Fibroblast of peridontal ligament (primary cell): ENCODE data around the gene ETV7.
A peak's percentile ranks its signal among the peaks of the same experiment; 100 is the strongest.

Source experiments
- DNase-seq: peaks from one replicate; pipeline ENCODE4 v3.0.0-alpha.2; 2010; ENCODE audit errors: extremely low read depth

Gene ETV7

DNA sequence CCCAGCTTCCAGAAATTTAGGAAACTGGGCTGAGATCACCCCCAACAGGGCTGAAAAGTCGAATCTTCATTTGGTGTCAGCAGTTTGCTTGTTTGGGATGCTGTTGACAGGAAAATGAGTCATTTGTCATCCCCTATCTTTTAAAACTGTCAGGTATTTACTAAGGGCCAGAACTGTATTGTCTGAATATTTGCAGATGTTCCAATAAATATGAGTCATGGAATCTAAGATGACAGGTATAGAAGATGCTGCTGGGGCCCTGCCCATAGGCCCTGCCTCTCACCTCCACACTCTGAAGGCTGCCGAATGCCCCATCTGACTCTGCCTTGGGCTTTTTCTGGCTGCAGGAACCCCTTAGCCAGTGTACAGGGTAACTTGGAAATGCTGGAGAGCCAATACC is 3.9 kb downstream of the ETV7 start:
- DNase-seq, result no peak

DNA sequence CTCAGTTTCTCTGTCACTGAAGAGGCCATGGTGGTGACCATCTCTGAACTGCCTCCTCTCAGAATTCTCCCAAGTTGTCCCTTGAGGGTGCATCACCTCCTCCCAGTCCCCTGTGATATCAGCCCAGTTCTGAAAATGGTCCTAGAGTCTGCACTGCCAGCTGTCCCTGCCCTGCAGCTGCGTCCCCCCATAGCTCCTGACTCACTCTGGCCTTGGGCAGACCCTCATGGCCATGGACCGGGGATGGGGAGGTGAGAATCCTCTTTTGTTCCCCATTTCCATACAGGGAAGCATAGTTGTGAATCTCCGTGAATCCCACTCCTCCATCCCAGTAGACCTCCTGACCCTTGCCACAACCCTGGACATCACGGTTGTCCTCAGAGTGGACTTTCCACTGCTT is 4.5 kb downstream of the ETV7 start:
- no peak for DNase-seq

DNA sequence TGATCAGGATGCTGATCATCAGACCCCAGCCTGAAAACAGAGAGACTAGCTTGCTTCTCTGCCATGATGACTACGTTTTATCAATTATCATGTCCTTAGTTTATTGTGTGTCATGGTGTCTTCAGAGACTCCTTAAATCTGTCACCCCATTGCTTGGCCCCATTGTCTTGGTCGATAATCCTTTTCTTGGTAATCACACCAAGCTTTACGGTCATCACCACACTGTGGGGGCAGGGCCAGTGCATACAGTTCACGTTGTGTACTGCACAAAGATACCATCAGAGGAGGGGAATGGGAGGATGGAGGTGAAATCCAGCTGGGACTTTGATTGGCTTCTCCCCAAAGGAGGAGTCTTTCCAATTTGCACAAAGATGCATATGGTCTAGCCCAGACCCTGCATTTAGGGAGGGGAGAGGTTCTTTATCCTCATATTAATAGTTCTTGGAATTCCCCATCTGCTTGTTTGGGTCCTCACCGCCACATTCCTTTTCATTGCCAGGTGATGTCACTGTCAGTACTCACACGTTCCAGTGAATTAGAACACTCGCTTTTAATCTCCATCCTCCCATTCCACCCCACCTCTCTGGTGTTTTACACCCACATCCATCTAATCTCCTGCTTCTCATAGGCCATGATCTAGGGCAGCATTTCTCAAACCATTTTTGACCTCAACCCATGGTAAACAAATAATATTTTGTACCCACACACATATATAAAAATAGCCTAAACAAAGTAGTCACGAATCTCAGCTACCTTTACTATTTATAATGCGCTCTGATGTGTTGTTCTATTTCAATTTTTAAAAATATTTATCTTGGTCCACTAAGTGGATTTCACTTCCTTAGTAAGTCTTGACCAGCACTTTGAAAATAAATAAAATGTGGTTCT is 5.7 kb downstream of the ETV7 start:
- DNase-seq, result no peak

DNA sequence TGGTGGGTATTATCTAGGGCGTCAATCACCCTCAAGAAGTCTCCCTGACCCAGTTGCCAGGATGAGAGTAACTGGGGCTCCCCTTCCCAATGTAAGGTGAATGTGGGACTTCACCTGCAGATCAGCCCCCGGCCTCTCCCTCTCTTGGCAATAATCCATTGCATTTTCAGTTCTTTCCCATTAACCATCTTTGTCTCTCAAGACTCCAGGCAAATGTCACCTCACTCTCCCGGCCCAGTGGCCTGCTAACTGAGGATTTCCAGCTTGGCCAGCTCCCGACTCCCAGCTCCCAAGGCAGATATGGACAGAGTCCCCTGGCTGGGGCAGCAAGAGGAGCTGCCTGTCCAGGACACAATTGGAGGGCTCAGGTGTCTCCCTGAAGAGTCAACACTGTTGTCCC is 7.3 kb downstream of the ETV7 start:
- no peak for DNase-seq

DNA sequence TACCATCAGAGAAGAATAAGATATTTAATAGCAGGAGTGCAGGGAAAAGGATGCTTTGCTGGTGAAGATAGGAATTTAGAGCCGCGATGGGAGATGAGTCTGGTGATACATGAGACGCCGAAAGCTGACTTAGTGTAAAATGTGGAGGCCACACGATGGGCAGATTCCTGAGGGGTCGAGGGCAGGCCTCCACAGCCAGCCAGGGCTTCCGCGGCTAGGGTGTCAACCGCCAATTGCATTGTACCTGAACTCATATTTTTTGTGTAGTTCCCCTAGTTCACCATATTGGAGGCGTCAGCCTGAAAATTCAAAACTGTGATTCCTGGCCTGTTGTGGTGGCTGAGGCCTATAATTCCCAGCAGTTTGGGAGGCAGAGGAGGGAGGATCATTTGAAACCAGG is 8.5 kb downstream of the ETV7 start:
- no peak for DNase-seq

DNA sequence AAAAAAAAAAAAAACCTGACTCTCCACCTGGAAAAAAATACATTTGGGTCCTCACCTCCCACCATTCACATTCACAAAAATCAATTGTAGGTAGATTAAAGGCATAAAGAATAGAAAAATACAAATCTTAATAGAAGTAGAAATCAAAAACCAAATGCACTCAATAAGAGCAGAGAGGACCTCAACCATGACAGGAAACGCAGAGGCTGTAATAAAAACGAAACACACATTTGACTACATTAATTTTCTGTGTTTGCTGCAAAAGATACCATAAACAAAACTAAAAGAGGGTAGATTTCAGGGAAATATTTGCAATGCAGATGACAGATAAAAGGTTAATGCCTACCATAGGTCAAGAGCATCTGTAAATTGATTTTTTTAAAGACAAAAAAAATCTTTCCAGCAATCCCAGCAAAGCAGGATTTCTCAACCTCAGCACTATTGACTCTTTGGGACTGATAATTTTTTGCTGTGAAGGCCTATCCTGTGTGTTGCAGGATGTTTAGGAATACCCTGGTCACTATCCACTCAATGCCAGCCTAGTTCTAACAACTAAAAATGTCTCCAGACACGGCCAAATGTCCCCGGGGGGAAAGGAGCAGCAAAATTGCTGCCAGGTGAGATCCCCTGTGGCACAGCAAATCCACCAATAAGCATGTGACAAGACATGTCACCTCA is 9.1 kb downstream of the ETV7 start:
- no peak for DNase-seq

DNA sequence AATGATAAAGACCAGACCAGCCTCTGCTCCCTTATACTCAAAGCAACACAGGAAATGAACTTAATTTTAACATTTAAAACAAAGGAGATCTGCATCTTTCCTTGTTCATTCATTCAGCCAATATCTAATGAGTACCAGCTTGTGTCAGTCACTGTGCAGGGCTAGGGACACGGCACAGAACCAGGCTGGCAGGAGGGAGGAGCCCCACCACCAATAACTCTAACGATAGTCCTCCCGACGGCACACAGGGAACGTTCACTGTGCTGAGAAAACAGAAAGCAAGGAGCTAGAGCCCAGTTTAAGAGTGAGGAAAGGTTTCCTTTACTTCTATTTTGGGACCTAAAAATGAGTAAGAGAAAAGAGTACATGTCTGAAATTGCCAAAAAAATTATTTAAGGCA is 9.9 kb downstream of the ETV7 start:
- DNase-seq, result no peak

DNA sequence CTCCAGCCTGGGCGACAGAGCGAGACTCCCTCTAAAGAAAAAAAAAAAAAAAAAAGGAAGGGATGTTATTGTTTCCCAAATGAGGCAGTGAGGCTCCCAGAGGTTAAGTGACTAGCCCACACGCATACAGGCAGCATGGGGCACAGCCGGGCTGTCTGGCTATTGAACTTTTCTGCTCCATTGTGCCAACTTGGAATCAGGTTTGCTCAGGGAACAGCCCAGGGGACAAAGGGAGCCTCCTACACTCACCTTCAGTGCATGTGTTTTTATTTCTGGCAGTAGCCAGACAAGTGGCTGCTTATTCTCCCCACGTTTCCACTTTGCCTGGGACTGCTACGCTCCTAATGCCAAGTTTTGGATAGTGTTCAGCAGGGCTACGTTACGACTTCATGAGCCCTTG is 10.7 kb downstream of the ETV7 start:
- no peak for DNase-seq

DNA sequence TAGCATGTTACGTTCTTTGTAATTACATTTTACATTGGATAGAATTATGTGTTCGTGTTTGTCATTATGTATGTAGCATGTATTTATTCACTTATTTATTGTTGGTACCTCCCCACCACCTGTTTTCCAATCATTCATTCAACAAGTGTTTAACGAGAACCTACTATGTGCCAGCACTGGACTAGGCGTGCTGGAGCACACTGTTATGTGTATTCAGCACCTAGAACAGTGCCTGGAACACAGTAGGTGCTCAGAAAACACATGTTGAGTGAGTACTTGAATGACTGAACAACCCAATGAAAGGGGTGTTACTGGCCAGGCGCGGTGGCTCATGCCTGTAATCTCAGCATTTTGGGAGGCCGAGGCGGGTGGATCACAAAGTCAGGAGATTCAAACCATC is 11.3 kb downstream of the ETV7 start:
- DNase-seq, result no peak

DNA sequence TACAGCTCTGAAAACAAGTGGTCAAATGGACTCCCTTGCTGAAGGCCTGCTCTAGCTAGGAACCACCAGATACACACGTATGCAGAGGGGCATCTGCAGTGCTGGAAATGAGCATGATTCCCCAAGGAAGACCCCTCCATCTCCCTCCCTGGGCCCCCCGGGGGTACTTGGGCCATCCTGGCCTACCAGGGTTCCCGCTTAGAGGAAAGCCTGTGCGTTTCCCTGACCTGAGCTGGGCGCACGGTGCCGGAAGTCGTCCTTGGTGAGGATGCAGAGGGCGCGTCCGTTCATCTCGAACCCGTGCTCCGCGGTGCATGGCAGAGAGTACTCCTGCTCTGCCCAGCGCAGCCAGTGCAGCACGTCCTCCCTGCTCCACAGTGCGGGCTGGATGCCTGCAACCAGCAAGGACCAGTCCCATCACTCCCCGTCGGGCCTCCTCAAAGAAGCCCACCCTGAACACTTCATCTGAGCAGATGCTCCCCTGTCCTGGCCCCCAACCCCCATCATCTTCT is 11.8 kb downstream of the ETV7 start:
- no peak for DNase-seq

DNA sequence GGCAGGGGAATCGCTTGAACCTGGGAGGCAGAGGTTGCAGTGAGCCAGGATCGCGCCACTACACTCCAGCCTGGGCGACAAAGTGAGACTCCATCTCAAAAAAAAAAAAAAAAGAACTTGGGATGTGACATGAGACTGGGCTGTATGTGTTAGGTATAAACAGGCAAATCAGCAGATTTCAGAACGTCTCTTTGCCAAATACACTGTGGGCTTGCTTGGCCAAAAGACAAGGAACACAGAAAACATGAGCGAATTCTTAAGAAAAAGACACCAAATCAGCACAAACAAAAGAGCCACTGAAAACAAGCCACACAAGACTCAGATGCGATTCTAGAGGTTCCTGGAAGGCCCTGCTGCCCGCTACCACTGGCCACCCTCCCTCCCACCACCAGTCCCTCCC is 12.5 kb downstream of the ETV7 start:
- peak; percentile 35 for DNase-seq

DNA sequence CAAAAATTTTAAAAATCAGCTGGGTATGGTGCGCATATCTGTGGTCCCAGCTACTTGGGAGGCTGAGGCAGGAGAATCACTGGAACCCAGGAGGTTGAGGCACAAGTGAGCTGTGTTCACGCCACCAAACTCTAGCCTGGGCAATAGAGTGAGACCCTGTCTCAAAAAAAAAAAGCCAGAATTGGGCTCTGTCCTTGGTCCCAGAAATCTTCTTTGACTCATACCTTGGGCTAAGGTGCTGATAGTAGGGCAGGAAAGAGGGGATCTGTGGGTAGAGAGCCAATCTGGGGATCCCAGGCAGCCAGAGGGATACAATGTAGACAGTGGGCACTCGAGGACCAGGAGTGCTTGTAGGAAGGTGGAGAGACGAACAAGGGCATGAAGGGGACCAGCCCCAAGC is 13.3 kb downstream of the ETV7 start:
- DNase-seq, result no peak

DNA sequence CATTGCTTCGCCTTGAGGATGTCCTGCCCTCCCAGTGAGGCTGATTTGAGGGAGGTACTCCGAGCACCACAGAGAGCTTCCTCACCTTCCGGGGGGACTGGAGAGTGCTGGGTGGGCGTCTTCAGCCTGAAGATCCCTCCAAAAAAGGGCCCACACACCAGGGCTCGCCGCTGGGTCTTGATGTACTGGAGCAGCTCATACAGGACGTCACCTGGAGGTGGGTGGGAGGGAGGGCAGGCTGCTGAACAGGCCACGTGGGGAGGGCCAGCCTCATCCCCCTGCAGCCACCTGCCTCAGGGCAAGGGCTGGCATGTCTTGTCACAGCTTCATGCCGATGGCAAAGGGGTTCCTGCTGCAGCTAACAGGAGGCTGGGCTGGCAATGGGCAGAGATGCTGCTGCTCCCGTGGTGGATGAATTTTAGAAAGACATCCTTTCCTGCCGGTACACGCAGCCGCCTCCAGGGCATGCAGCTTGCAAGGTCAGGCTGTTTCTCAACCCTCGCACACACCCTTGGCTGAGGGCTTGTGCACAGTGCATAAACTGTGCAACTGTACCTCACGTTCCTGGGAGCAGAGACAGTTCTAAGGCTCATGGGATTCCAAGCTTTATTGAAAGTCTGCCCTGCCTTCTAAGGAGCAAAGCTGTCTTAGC is 14.0 kb downstream of the ETV7 start:
- DNase-seq, result no peak

DNA sequence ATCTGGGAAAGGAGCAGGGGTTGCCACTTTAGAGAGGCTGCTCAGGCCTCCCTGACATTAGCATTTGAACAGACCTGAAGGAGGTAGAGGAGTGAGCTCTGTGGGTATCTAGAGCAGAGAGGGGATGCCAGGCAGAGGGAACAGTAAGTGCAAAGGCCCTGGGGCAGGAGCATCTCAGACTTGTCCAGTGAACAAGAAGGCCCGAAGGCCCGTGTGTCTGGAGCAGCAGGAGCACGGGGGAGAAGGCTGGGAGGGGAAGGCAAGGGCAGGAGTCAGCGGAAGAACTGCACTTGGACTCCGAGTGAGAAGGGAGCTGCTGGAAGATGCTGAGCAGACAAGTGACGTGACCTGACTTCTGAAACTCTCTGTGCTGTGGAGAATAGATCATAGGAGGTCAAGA is 15.4 kb downstream of the ETV7 start:
- DNase-seq, result no peak

DNA sequence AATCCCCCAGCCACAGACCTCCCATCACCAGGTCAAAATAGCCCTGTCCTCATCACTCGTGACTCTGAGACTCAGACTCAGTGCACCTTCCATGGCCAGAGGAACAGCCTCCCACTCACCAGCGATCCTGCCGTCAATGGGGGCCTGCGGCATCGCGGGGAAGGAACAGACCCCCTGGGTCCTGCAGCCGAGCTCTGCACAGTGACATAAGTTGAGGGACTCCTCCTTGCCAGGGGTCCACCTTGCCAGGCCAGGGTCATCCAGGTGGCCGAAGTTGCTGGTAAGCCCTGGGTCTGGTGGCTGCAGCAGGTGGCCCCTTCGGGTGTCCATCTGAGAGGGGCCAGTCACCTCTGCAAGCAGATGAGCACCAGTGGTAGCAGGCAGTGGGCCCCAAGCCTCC is 16.3 kb downstream of the ETV7 start:
- no peak for DNase-seq

DNA sequence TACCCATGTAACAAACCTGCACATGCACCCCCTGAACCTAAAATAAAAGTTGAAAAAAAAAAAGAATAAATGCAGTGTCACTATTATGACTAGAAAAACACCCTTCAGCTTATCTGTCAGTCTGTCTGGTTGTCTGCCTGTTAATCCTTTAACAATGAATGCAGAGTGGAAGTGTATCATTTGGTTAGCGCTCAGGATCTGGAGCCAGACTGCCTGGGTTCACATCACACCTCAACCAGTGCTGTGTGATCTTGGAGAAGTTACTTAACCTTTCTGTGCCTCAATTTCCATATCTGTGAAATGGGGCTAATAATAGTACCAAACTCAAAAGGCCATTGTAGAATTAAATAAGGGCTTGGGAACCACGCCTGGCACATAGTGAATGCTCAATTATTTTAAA is 16.8 kb downstream of the ETV7 start:
- DNase-seq, result no peak

DNA sequence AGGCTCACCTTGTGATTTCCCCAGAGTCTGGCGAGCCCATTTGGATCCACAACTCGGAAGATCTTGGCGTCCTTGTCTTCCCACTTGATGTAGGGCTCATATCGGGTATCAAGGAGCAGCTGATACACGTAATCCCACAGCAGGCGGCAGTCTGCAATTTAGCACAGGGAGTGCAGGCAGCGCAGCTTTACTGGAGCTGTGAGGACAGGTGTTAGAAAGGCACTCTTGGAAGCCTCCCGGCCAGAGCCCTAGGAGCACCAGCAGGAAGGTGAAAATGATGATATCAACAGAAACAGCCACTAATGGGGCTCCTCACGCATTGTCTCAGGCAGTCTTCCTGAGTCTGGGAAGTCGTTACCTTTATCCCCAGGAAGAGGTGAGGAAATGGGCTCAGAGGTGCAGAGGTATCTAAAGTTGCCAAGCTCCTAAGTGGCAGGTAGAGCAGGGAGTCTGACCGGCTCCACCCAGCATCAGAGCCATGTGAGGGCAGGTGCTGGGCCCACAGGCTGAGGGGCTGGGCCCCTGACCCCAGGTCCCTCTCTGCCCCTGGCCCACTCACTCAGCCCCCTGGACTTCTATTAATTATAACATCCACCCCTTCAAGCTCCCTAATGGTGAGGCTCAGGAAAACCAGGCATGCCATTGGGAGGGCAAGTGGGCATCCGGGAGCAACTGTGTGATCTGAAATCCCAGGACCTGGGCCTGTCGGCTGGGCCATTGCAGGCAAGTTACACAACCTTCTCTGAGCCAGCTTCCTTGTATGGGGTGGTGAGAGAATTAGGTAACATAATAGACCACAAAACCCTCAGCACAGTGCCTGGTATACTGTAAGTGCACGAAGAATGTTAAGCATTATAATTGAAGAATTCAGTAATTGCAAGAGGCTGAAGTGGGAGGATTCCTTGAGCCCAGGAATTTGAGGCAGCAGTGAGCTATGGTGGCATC is 18.3 kb downstream of the ETV7 start:
- peak; percentile 94 for DNase-seq

DNA sequence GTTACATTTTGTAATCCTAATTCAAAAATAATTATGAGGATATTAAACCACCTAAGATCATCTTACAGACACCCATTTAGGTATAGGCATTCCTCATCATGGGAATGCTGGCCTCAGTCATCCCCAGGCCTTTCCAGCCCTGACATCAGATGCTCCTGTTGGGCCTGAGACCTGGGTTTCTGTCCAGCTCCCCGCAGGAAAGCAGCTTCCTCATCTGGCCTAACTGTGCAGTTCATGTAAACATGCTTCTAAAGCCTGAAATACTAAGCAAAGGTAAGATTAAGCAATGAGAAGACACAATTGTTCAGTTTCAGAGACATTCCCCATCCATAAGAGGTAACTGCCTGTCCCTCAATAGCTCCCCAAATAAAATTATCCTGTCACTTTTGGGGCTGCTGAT is 19.0 kb downstream of the ETV7 start:
- DNase-seq, result no peak

DNA sequence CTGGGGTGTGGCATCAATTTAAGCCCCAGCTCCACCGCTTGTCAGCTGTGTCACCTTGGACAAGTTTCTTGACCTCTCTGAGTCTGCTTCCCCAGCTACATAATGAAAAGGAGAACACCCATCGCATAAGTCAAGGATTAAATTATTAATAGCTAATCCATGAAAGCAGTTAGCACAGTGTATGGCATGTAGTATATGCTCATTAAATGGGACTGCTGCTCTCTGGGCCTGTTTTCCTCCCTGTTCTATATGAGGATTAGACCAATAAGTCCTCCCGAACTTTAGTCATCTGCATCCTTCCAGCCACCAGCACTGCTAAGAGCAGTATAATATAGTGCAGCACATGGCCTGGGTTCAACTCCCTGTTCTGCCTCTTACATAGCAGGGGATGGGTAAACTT is 19.7 kb downstream of the ETV7 start:
- no peak for DNase-seq

DNA sequence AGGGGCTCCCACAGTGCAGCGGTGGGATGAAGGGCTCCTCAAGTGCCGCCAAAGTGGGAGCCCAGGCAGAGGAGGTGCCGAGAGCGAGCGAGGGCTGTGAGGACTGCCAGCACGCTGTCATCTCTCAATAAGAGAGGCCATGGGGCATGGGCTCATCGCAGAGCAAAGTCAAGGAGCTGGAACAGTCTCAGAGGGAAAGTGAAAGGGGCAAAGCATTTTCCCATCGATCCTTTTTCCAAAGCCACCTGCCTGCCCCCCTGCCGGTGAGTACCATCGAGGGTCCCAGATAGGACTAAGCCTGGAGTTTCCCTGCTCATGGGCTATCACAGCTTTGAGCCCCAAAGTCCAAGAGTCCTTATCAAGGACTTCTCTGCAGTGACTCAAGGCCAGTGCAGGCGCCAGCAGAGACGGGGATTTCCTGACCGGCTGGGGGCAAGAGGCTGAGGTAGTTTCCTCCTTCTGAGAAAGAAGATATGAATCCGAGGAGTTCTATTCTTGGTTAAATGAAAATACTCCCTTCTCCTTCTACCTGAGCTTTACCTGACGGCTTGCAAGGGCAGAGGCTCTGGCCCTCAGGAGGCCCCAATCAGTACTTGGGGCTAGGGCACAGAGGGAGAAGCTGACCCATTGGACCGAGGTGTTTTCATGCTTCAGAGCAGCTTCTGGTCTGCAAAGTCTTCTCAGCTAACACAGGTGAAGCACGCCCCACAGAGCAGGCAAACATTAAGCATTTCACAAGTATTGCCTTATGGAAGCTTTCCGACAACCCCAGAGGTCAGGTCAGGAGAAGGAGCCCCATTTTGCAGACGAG is 22.6 kb downstream of the ETV7 start:
- DNase-seq, result no peak
